ENCODE data around the gene OGDHL.
"Not testable (repeated sequence)": the region's sequence is repeated elsewhere in the genome, so short reads cannot be mapped to it uniquely, and the experiment has no call there.

OGDHL gene

DNA sequence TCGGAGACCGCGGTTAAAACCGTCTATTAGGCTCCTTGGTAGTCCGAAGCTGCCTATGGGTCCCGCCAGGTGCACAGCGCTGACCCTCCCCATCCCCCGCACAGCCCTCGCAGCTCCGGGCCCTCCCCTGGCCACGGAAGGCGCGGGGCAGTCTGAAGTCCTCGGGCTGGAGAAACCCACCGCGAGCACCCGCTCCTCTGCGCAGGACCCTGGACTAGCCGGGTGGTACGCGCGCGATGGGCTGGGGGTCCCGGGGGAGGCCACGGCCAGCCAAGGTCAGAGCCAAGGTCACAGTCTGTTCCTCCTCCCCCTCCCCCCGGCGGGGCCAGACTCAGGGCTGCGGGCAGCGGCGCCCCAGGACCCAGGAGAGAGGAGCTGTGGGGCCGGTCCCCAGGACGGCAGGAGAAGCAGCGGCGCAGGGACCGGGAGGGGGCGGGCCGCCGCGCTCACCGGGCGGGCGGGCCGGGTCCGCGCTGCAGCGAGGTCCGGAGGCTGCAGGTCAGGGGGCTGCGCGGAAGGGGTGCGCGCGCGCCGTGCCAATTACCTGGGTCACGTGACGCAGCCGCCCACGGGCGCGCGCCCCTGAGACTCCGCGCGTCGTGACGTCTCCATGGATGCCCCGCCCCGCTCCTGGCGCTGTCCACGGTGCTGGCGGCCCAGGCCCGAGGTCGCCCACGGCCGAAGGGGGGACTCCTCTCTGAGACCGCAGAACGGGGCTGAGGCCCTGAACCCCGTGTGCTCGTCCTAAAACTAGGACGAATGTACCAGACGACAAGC lies at the start of gene OGDHL:
Gene OGDHL (minus strand): TSS at position 535 of the 777 bp plus-strand sequence. CDS start 3,731 bp downstream, outside the sequence.
- DNase-seq (ENCODE audit: low read depth): no peak

- no peak for DNase-seq (ENCODE audit: low read depth)
Observed at GRCh38 chr10:49803988-49804387, 41.9 kb upstream of the OGDHL start.

- no peak for DNase-seq (ENCODE audit: low read depth)
Observed at GRCh38 chr10:49798275-49798674, 36.2 kb upstream of the OGDHL start.

GRCh38 chr10:49791100-49791499 lies 29.0 kb upstream of the OGDHL start:
- no peak for DNase-seq (ENCODE audit: low read depth)

DNA sequence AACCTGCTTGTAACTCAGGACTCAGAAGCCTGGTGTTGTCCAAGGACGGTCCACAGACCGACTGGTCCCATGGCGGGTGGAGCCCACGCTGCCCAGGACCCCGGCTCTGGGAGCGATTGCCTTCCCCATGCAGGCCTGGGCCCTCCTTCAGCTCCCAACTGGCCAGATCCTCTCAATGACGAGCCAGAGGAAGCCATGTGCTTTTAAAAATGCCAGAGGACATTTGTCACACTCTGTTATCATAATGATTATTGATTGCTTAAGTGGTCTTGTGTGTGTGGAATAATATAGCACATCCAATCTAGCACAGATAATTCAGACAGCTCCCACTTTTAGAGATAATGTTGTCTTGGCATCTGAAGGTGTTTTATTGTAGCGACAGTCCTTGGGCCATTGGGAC lies 22.6 kb upstream of the OGDHL start:
- DNase-seq (ENCODE audit: low read depth): no peak

- DNase-seq (ENCODE audit: low read depth): no peak
Observed at GRCh38 chr10:49783645-49784044, 21.5 kb upstream of the OGDHL start.

GRCh38 chr10:49781247-49781646 lies 19.1 kb upstream of the OGDHL start:
- no peak for DNase-seq (ENCODE audit: low read depth)

DNA sequence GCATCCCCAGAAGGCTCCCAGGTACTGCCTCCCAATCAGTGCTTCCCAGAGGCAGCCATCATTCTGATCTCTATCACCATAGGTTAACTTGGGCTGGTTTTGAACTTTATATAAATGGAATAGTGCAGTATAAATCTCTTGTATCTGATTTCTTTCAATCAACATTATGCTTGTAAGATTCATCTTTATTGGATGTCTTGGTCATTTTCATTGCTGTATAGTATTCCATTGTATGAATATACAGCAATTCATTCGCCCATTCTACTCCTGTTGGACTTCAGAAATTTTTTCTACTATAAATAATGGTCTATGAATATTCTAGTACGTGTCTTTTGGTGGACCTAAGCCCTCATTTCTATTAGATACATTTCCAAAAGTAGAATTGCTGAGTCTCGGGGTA lies 16.1 kb upstream of the OGDHL start:
- no peak for DNase-seq (ENCODE audit: low read depth)

GRCh38 chr10:49776851-49777250 lies 14.7 kb upstream of the OGDHL start:
- no peak for DNase-seq (ENCODE audit: low read depth)

DNA sequence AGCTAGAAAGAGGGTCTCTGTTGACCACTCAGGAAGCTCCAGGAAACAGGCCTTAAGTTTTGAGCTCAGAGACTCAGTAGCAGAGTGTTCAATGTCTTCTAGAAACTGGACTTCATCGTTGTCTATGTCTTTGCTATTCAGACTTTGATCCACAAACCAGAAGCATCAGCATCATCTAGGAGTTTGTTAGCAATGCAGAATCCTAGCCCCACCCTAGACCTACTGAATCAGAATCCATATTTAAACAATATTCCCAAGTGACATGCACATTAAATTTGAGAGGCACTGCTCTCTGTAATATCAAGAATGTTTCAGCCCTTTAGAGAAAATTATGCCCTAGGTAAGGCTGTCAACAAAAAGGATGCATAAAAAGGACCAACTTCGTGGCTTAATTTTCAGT lies 12.9 kb upstream of the OGDHL start:
- no peak for DNase-seq (ENCODE audit: low read depth)

- DNase-seq (ENCODE audit: low read depth): not testable (repeated sequence)
Observed at GRCh38 chr10:49772944-49773343, 10.8 kb upstream of the OGDHL start.

DNA sequence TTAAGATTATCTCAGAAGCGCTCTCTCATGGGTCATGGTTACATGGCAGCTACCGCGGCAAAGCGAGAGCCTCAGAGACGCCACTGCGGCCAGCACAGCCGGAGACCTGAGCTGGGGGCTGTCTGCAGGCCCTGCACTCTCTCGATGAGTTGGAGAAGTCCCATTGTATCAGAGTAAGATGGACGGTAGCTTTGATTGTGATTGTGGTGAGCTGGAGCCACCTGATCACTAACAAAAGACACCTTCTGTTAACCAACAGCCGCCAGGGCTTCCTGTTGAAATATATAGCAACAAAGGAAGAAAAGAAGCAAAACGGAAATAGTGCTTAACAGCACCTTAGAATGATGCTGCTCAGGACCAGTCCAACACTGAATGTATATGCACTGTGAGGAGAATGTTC lies 8.9 kb upstream of the OGDHL start:
- not testable (repeated sequence) for DNase-seq (ENCODE audit: low read depth)

- no peak for DNase-seq (ENCODE audit: low read depth)
Observed at GRCh38 chr10:49769692-49770091, 7.6 kb upstream of the OGDHL start.

- no peak for DNase-seq (ENCODE audit: low read depth)
Observed at GRCh38 chr10:49768731-49769130, 6.6 kb upstream of the OGDHL start.

DNA sequence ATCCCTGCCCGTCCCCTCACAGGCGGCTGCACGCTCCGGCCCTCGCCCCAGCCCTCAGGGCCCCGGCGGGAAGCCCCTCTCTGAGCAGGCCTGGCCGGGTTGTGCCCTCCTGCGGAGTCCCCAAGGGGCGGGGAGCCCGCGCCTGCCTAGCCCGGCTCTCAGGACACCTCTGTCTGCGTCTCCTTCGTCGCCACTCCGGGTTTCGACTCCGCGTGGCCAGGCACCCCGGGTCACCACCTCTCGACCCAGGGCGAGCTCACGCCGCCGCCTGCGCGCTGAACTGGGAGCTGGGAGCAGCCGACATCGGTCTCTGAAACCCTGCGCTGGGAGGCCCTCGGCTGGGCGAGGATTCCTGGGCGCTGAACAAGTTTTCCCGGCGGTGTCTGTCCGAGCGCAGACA lies 6.2 kb upstream of the OGDHL start:
- no peak for DNase-seq (ENCODE audit: low read depth)

GRCh38 chr10:49767752-49768151 lies 5.6 kb upstream of the OGDHL start:
- DNase-seq (ENCODE audit: low read depth): no peak

DNA sequence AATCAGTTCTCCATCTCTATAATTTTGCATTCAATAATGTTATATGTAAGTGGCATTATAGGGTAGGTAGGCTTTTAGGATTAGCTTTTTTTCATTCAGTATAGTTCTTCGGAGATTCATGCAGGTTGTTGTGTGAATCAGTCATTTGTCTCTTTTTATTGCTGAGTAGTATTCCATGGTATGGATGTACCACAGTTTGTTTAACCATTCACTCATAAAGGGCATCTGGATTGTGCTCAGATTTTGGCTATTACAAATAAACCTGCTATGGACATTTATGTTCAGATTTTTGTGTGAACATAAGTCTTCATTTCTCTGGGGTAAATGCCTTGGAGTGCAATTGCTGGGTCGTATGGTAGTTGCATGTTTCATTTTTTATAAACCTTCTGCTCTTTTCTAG lies 4.4 kb upstream of the OGDHL start:
- no peak for DNase-seq (ENCODE audit: low read depth)

- no peak for DNase-seq (ENCODE audit: low read depth)
Observed at GRCh38 chr10:49762566-49762877, 399 bp upstream of the OGDHL start.

- no peak for DNase-seq (ENCODE audit: low read depth)
Observed at GRCh38 chr10:49761201-49761788, 828 bp downstream of the OGDHL start.

DNA sequence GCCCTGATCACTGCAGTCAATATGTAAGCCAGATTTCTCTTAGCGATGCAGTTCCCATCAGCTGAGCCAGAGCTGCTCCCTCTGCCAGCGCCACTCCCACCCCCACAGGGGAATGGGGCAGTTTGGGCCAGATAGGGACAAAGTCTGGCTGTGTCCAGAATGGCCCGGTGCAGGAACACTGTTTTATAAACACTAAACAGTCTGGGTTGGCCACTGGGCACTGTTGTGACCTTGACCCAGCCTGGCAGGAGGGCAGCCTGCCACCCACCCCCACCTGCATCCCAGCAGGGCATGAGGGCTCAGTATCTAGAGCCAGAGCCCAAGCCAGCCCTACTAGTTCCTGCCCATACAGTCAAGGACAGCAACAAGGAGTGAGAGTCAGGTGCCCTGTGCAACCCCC lies 1.3 kb downstream of the OGDHL start:
- no peak for DNase-seq (ENCODE audit: low read depth)

DNA sequence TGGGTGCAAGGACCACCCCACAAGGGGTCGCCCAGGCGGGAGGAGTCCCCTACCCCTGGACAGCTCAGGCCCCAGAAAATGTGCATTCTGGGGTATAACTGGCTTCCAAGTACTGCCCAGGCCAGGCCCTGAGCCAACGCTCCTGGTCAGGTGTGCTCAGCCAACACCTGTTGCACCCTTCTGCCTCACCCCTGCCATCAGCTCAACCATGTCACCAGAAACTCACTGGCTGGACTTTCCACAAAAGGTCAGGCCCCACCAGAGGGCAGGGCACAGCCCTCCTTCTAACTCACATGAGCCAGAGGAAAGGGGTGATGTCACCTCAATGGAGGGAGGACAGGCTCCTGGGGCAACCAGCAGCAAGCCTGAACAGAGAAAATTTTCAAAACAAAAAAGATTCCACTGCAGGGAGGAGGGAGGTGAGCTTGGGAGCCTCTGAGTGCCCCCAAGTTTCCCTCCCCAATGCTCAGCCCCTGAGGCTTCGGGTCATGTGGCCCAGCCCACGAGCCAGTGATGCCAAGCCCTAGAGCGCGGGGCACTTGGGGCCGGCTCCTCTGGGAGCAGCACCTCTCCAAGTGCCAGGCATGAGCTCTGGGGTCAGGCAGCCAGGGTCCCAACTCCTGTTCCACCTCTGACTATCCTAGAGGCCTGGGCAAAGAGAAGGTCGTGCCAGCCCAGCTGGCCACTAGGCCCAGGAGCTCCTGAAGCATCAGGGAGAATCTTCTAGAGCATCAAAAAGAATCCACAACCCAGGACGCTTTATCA lies 2.2 kb downstream of the OGDHL start:
- DNase-seq (ENCODE audit: low read depth): no peak

DNA sequence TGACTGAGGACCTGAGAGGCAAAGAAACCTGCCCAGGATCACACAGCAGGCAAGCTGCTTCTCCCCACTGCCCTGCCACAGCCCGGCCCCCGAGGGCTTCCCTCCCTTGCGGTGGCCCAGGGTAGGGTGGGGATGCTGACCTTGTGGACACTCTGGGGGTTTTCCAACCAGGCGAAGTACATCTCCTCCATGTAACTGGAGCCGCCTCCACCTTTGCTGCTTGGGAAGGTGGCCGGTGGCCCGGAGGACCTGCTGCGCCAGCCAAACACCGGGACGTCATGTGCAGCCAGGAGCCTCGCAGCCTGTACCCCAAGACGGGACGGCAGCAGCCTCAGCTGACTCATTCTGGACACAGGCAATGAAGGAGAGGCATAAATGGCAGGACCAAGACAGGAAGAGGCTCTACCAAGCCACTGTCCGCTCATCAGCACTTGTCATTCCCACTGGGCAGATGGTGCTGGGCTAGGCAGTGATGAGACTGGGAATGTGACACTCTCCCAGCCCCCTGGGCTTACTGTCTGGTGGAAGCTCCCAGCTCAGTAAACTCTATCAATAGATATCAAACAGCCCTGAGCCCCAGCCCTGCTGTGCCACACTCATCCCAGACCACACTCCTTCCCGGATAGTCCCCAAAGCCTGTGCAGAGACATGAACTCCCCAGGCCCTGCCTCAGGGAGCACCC lies 3.7 kb downstream of the OGDHL start:
- no peak for DNase-seq (ENCODE audit: low read depth)

- no peak for DNase-seq (ENCODE audit: low read depth)
Observed at GRCh38 chr10:49756641-49757040, 5.5 kb downstream of the OGDHL start.

Data from stimulated activated CD8-positive, alpha-beta memory T cell treated with anti-CD3 and anti-CD28 coated beads, Interleukin-15, amount 100 ng/mL, for 1 hour (primary cell).